ENCODE measurements around the gene GADD45G.

GADD45G gene

GRCh38 chr9:89609426-89610006 is 4.7 kb downstream of the GADD45G start:
- no peak for DNase-seq (ENCODE audit: low read depth)

- DNase-seq (ENCODE audit: low read depth): no peak
Observed at GRCh38 chr9:89610391-89610925, 5.6 kb downstream of the GADD45G start.

DNA sequence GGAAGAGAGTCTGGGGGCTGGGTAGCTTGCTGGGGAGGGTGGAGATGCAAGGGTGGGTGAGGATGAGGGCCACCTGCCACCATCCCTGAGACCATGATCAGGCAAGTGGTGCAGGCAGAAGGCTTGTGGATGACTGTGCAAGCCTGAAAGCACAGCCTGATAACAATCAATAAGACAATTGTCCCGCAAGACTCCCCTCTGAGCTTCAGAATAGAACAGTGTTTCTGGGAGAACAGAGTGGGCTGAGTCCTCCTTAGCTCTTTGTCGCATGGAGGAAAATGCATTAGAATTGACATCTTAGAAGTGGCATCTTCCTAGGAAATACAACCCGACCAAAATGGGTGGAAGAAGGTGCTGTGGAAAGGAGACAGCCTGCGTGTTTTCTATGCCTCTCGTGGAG is 6.6 kb downstream of the GADD45G start:
- DNase-seq (ENCODE audit: low read depth): no peak

GRCh38 chr9:89612566-89613278 is 7.9 kb downstream of the GADD45G start:
- DNase-seq (ENCODE audit: low read depth): no peak

DNA sequence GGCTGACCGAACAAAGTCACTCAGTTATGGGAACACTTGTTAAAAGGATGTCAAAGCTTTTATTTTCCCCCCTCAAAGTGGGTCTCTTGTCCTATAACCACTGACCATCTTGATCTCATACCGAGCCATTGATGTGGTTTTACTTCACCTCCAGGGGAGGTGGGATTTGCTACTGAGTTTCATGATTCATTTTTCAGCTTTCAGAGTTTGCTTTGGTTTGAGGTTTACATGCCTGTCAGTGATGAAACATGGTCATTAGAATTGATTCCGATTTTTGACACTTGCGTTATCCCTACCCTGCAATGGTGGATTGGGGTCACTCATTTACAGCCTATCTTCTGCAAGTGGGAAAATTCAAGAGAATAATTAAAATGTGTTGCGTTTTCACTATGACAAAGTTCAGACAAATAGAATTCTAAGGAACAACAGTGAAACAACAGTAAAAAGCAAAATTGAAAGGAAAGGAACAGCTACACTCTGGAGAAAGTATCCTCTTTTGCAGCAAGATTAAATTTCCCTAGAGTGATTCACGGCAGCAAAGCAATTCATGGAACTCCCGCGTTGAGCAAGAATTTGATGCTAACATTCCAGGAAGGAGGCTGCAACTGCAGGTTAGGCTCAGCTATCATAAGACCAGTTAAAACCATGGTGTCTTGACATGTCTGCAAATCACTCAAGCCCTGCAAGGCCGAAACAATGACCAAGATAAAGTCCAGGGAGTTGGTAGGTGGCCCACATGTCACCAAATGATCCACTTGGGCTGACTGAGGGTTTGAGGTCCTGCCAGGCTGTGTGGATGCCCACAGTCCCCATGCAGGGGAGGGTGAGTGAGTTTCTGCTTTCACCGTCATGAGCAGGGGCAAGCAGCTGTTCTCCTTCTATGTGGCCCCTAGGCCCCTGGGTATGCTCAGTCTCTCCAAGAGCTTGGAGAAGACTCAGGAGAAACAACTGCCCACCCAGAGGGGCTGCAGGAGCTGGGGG is 9.4 kb downstream of the GADD45G start:
- no peak for DNase-seq (ENCODE audit: low read depth)

DNA sequence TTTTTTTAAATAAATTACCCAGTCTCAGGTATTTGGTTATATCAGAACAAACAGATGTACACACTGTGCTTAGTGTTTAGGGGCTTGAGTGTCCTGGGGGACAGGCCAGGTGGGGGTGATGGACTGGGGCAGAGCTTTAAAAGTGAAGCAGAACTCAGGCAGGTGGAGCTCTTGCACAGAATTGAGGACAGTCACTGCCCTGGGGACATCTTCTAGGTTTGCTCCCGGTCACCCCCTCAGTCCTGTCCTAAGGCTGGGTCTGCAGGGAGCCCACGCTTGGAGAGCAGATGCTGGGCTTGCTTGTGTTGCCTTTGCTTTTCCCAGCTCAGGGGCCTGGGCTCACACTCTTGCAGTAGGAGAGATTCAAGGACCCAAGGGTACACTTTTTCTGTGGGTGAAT is 10.8 kb downstream of the GADD45G start:
- DNase-seq (ENCODE audit: low read depth): no peak

GRCh38 chr9:89616411-89616810 is 11.6 kb downstream of the GADD45G start:
- no peak for DNase-seq (ENCODE audit: low read depth)

- DNase-seq (ENCODE audit: low read depth): no peak
Observed at GRCh38 chr9:89617978-89618377, 13.2 kb downstream of the GADD45G start.

DNA sequence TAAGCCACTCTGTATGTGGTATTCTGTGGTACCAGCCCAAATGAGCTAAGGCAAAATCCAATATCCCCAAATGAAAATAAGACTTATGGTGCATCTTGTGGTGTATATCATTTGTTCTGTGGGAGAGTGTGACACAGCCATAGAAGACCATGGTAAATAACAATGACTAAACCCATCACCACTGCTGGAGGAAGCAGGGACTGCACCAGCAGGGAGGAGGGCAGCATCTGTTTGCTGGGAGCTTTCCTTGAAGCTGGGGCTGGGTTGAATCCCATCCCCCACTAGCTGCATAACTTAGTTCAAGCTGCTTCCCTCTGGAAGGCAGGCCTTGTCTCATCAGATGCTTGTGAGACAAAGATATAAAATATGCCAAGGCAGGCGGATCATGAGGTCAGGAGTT is 14.2 kb downstream of the GADD45G start:
- no peak for DNase-seq (ENCODE audit: low read depth)

DNA sequence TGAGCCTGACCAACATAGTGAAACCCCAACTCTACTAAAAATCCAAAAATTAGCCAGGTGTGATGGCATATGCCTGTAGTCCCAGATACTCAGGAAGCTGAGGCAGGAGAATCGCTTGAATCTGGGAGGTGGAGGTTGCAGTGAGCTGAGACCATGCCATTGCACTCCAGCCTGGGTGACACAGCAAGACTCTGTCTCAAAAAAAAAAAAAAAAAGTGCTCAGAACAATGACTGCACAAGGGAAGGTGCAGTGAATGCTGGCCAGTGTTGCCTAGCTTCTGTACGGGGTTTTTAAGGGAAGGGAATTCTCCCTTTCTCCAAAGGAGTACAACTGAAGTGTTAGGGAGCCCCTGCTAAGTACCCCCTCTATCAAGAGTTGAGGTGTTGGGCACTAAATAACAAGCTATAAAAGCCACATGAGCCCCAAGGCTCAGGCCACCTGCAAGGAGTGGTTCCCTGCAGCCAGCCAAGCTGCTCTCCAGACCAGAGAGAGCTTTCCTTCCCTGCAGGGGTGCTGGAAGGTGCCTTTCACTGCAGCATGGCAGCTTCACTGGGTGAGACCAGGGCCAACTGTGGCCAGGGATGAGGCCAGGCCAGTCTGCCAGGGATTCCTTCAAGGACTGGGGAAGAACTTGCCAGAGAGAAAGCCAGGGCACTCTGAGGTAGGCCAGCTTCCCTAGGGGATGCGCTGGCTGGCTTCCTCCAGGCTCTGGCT is 14.8 kb downstream of the GADD45G start:
- DNase-seq (ENCODE audit: low read depth): no peak

DNA sequence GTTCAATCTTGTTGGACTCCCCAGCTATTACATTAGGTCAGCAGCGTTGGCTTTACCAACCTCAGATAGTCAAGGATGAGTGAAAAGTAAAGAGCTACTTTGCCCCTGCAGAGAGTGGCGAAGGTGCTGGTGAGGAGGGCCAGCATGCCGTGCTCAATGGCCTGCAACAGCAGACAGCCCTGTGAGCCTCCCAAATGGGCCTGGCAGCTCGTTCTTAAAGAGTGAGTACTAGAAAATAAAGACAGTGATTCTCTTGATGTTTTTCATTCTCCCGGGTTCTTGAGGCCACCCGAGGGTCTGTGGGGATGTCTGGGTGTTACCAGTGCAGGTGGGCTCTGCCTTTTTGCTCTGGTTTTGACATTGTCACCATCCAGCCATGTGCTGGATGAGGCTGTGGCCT is 16.2 kb downstream of the GADD45G start:
- DNase-seq (ENCODE audit: low read depth): no peak

GRCh38 chr9:89621676-89622075 is 16.9 kb downstream of the GADD45G start:
- DNase-seq (ENCODE audit: low read depth): no peak

DNA sequence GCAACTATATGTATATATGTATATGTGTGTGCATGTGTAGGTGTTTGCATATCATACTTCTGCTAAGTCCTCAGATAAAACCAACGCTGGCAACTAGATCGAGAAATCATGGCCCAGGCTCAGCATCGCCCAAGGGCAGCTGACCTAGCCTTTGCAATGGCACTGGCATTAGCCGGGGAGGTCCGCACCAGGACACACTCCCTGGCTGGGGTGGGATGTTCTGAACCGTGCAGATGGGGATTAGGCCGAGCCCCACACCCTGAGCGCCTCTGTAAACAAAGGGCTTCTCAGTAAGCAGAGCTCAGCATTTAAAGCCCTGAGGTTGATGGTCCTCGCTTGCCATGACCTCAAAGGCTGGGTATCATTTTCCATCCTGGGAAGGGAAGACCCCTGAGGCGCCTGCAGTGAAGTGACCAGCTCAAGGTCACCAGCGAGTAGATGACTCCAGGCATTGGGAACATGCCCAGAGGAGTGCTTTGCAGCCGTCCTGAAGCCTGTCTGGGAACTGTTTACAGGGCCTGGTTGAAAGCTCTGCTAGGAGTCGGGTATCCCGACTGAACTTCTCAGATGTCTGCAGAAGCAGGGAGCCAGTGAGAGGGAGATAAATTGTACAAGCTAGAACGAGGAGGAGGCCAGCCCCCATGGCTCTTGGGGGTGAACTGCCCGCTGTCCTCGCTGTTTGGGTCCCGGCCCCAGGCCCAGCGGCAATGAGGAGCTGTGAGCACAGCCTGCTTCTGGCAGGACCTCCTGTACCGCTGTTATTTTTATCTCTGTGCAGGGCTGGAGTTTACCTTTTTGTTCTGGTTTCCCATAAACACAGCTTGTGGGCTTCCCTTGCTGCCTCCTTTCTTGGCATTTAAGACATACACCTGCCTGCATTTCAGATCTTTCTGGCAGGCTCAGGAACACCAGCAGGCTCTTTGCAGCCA is 18.4 kb downstream of the GADD45G start:
- DNase-seq (ENCODE audit: low read depth): no peak

- no peak for DNase-seq (ENCODE audit: low read depth)
Observed at GRCh38 chr9:89623925-89624420, 19.2 kb downstream of the GADD45G start.

GRCh38 chr9:89625721-89626687 is 21.2 kb downstream of the GADD45G start:
- DNase-seq (ENCODE audit: low read depth): no peak

GRCh38 chr9:89626741-89627265 is 22.0 kb downstream of the GADD45G start:
- DNase-seq (ENCODE audit: low read depth): no peak

DNA sequence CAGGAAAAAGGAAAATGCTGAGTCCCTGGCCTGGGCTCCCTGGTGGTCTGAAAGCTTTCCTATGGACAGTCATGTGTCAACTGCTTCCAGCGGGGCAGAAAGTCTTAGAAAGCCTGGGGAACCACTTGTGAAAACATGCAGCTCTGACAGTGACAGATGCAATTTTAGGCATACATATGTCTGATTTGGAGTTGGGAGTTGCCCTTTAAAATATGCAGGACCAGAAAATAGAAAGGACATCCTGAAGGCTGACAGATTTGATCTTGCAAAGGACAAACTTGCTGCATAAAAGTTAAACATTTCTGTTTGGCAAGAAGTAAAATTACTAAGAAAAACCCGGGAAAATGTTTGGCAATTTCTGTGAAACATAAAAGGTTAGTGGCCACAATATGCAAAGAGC is 23.8 kb downstream of the GADD45G start:
- no peak for DNase-seq (ENCODE audit: low read depth)

GRCh38 chr9:89629081-89629976 is 24.5 kb downstream of the GADD45G start:
- DNase-seq (ENCODE audit: low read depth): no peak

All from stimulated activated CD8-positive, alpha-beta memory T cell treated with anti-CD3 and anti-CD28 coated beads, Interleukin-12 subunit alpha, Interleukin-12 subunit beta, amount 100 ng/mL, for 1 hour (primary cell).